ENCODE data around the gene ZBTB2. TPM values are rescaled to one million over a fixed set of nuclear protein-coding genes. Genes with fewer than 3 reads are reported as not detected.

ZBTB2 gene
- total RNA-seq, 1 donor from 2014 or later: 8.9 TPM

DNA sequence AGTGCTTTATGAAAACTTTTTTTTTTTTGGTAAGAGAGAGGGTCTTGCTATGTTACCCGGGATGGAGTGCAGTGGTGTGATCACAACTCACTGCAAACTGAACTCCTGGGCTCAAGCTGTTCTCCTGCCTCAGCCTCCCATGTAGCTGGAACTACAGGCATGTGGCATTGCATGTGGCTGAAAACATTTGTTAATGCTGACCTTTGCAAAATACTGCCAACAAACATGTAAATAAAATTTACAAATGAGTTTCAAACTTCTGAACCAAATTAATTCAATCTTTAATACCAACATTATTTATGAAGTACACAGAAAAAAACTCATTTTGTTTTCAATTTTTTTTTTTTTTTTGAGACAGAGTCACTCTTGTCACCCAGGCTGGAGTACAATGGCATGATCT, 26.1 kb upstream of the ZBTB2 start:
- no peak for DNase-seq (ENCODE audit: low read depth)
- no peak overlapping the region for H3K4me3 ChIP-seq (ENCODE audit: low read depth, low read length)
- TF ChIP-seq, protein P1, sequence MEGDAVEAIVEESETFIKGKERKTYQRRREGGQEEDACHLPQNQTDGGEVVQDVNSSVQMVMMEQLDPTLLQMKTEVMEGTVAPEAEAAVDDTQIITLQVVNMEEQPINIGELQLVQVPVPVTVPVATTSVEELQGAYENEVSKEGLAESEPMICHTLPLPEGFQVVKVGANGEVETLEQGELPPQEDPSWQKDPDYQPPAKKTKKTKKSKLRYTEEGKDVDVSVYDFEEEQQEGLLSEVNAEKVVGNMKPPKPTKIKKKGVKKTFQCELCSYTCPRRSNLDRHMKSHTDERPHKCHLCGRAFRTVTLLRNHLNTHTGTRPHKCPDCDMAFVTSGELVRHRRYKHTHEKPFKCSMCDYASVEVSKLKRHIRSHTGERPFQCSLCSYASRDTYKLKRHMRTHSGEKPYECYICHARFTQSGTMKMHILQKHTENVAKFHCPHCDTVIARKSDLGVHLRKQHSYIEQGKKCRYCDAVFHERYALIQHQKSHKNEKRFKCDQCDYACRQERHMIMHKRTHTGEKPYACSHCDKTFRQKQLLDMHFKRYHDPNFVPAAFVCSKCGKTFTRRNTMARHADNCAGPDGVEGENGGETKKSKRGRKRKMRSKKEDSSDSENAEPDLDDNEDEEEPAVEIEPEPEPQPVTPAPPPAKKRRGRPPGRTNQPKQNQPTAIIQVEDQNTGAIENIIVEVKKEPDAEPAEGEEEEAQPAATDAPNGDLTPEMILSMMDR (conservative IDR thresholded peaks at IDR 0.05; ENCODE audit: low read depth, low read length): no peak

DNA sequence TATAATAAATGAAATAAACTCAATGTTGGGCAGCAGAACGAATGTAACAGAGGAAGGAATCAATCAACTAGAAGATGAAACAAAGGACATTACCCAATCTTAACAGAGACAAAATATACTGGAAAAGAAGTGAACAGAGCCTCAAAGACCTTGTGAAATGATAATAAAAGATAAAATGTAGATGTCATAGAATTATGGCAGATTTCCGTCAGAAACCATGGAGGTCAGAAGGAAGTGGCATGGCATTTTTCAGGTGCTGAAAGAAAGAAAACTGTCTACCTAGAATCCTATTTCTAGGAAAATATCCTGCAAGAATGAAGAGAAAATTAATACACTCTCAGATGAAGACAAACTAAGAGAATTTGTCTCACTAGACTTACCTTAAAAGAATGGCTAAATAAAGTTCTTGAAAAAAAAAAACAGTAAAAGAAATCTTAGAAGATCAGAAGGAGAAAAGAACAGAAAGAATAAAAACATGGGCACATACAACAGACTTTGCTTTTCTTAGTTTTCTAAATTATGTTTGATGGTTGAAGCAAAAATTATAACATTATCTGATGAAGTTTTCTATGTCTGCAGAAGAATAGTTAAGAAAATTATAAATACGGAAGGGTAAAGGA, 23.4 kb upstream of the ZBTB2 start:
- no peak overlapping the region for H3K4me3 ChIP-seq (ENCODE audit: low read depth, low read length)
- DNase-seq (ENCODE audit: low read depth): no peak
- TF ChIP-seq, protein P1 (conservative IDR thresholded peaks at IDR 0.05; ENCODE audit: low read depth, low read length): no peak

DNA sequence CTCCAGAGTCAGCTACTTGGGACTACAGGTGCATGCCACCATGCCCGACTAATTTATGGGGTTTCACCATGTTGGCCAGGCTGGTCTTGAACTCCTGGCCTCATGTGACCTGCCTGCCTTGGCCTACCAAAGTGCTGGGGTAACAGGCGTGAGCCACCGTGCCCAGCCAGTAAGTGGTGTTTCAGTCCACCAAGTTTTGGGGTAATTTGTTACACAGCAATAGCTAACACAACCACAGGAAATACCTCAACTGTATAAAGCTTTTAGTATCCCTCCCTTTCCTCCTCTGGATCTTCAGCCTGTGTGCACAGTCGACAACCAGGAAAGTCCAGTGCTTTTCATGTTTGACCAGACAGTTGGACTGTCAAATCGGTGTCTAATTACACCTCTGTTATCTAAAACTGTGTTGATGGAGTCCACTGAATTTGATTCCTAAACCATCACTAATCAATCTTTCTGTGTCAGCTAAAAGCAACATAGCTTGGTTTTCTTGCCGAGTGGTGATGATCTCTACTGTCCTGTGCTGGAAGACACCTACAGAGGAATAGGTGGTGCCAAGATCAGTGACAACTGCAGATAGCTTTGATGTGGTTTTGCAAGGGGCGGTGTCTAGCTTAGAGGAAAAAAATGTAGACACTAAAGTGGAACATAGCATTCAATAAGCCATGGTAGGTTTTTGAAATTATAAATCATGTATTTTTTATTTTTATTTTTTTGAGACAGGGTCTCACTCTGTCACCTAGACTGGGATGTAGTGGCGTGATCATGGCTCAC, 22.2 kb upstream of the ZBTB2 start:
- DNase-seq (ENCODE audit: low read depth): no peak
- TF ChIP-seq, protein P1 (conservative IDR thresholded peaks at IDR 0.05; ENCODE audit: low read depth, low read length): no peak
- H3K4me3 ChIP-seq (ENCODE audit: low read depth, low read length): no peak overlapping the region

DNA sequence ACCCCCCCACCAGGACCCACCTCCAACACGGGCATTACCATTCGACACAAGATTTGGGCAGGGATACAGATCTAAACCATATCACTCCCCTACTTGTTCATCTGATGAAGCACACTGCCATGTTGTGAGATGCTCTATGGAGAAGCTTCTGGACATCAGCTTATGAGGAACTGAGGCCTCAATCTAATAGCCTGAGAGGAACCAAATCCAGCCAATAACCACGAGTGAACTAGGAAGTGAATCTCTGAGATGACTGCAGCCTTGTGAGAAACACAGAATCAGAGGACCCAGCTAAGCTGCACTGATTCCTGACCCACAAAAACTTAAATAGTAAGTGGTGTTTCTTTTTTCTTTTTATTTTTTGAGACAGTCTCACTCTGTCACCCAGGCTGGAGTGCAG, 21.6 kb upstream of the ZBTB2 start:
- TF ChIP-seq, protein P1 (conservative IDR thresholded peaks at IDR 0.05; ENCODE audit: low read depth, low read length): no peak
- no peak for DNase-seq (ENCODE audit: low read depth)
- no peak overlapping the region for H3K4me3 ChIP-seq (ENCODE audit: low read depth, low read length)

DNA sequence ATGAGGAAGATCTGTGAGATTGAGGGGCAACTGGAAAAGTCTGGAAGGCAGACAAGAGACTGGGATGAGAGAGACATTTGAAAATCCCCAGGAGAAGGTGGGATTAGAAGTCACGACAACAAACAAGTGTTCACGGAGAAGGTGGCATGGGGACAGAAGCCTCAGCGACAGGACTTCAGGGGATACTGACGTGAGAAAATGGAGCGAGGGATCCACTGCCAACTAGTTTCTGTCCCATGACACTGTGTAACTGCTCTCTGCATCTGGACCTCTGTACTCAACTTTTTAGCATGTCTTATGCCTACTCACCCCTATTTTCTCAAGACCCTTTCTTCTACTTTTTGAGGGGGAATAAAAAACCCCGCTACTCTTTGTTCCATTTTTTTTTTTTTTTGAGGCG, 18.3 kb upstream of the ZBTB2 start:
- TF ChIP-seq, protein P1 (conservative IDR thresholded peaks at IDR 0.05; ENCODE audit: low read depth, low read length): no peak
- H3K4me3 ChIP-seq (ENCODE audit: low read depth, low read length): no peak overlapping the region
- no peak for DNase-seq (ENCODE audit: low read depth)

DNA sequence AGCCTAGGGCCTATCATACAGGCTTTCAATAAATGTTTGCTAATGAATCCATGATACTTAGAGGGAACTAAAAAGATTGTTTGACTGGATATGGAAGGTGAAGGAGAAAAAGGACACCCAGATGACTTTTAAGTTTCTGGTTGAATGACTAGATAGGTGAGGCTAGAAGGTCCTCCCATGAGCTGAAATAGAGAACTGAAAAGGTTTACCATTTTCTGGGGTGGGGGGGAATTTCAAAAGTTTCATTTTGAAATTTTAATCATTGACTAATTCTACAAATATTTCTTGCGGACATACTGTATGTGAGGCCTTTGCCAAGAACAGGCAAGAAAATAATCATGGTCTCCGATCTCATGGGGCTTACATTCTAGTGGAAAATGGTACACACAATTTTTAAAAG, 17.9 kb upstream of the ZBTB2 start:
- no peak overlapping the region for H3K4me3 ChIP-seq (ENCODE audit: low read depth, low read length)
- no peak for DNase-seq (ENCODE audit: low read depth)
- TF ChIP-seq, protein P1 (conservative IDR thresholded peaks at IDR 0.05; ENCODE audit: low read depth, low read length): no peak

DNA sequence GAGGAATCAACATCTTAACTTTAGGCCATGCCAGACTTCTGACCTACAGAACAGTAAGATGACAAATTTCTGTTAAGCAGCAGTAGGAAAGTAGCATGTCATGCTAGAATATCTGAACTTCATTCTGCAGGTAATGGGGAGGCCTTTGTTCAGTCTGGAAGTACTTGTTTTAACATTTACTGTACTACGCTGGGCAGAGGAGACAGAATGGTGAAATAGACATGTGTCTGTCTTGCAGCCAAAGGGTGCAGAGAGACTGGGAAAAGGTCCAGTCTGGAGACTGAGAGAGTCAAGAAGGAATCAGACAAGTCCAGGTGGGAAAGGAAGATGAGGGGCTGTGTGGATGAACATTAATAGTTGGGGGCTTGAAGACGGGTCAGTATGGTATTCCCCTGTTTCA, 17.5 kb upstream of the ZBTB2 start:
- TF ChIP-seq, protein P1 (conservative IDR thresholded peaks at IDR 0.05; ENCODE audit: low read depth, low read length): no peak
- no peak overlapping the region for H3K4me3 ChIP-seq (ENCODE audit: low read depth, low read length)
- no peak for DNase-seq (ENCODE audit: low read depth)

Data from epithelial cell of proximal tubule (primary cell).